Stimulated activated CD4-positive, alpha-beta T cell treated with anti-CD3 and anti-CD28 coated beads, Interleukin-4, amount 100 ng/mL, for 48 hours (primary cell): Measurements from ENCODE around the gene OCA2.

Experiments used
- DNase-seq, 2 donors: peaks; one replicate each; pipeline ENCODE4 v3.0.0-alpha.2; 2020; ENCODE audit warnings: low read depth in 2 of 2

OCA2 gene

GRCh38 chr15:28120359-28120640 is 21.2 kb upstream of the OCA2 start:
- no peak for DNase-seq

- DNase-seq, result no peak
Measured at GRCh38 chr15:28118531-28118930, 19.4 kb upstream of the OCA2 start.

- no peak for DNase-seq
Measured at GRCh38 chr15:28118083-28118482, 19.0 kb upstream of the OCA2 start.

GRCh38 chr15:28117432-28117990 is 18.4 kb upstream of the OCA2 start:
- DNase-seq, result no peak

- DNase-seq, result no peak
Measured at GRCh38 chr15:28116521-28117431, 17.7 kb upstream of the OCA2 start.

- no peak for DNase-seq
Measured at GRCh38 chr15:28115871-28116270, 16.8 kb upstream of the OCA2 start.

GRCh38 chr15:28114721-28115622 is 15.9 kb upstream of the OCA2 start:
- no peak for DNase-seq

- DNase-seq, result no peak
Measured at GRCh38 chr15:28114114-28114455, 15.0 kb upstream of the OCA2 start.

GRCh38 chr15:28113394-28114113 is 14.4 kb upstream of the OCA2 start:
- DNase-seq, result no peak

GRCh38 chr15:28112962-28113361 is 13.8 kb upstream of the OCA2 start:
- no peak for DNase-seq

GRCh38 chr15:28112101-28112760 is 13.1 kb upstream of the OCA2 start:
- DNase-seq, result no peak

GRCh38 chr15:28111543-28111942 is 12.4 kb upstream of the OCA2 start:
- DNase-seq, result no peak

- no peak for DNase-seq
Measured at GRCh38 chr15:28110481-28110881, 11.4 kb upstream of the OCA2 start.

GRCh38 chr15:28109626-28110455 is 10.7 kb upstream of the OCA2 start:
- DNase-seq, result no peak

GRCh38 chr15:28107904-28108275 is 8.8 kb upstream of the OCA2 start:
- DNase-seq, result no peak

- no peak for DNase-seq
Measured at GRCh38 chr15:28107111-28107903, 8.2 kb upstream of the OCA2 start.

GRCh38 chr15:28106294-28107110 is 7.4 kb upstream of the OCA2 start:
- no peak for DNase-seq

- no peak for DNase-seq
Measured at GRCh38 chr15:28105793-28106192, 6.7 kb upstream of the OCA2 start.

GRCh38 chr15:28105224-28105791 is 6.2 kb upstream of the OCA2 start:
- no peak for DNase-seq
